Measurements from ENCODE around the gene CC2D1A. TPM values are rescaled to one million over a fixed set of nuclear protein-coding genes. Genes with fewer than 3 reads are reported as not detected.

Gene CC2D1A
- total RNA-seq, 1 donor from 2014 or later = 20.0 TPM

GRCh38 chr19:13926715-13927114 is 20.7 kb downstream of the CC2D1A start:
- DNase-seq (no peak), ATAC-seq (ENCODE audit: poor library complexity) (peak; percentile 31)
- intact Hi-C loops (cut with DNase I) = no loop called here

DNA sequence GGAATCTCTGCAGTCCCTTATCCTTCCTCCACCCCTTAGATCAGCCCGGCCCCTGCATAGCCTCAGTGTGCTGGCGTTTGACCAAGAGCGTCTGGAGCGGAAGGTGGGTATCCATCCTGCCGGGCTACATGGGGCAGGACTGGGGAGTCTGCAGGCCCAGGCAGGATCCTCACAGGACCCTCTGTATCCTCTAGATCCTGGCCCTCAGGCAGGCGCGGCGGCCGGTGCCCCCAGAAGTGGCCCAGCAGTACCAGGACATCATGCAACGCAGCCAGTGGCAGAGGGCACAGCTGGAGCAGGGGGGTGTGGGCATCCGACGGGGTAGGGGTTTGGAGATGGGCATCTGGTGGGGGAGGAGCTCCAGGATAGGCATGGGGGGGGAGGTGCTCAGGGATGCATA is 23.3 kb downstream of the CC2D1A start:
- ATAC-seq (ENCODE audit: poor library complexity) (no peak), DNase-seq (no peak)
- intact Hi-C loops (cut with DNase I) = no loop called here

DNA sequence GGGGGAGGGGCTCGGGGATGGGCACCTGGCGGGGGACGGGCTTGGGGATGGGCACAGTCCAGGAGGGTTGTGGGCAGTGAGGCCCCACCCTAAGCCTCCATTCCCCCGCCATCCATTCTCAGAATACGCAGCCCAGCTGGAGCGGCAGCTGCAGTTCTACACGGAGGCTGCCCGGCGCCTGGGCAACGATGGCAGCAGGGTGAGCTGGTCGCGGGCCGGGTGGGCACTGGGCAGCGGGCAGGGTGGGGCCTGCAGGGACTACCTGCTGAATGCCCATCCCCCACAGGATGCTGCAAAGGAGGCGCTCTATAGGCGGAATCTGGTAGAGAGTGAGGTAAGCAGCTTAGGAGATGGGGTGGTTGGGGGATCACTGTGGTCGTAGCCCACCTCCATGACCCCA is 24.0 kb downstream of the CC2D1A start:
- intact Hi-C loops (cut with DNase I) = no loop called here
- no peak for ATAC-seq (ENCODE audit: poor library complexity)

GRCh38 chr19:13930402-13930801 is 24.4 kb downstream of the CC2D1A start:
- no peak for DNase-seq
- intact Hi-C loops (cut with DNase I) = no loop called here
- ATAC-seq (ENCODE audit: poor library complexity) = no peak

More for the DNA sequence above, 24.0 kb downstream of the CC2D1A start:
- no peak for DNase-seq

GRCh38 chr19:13931391-13932148 is 25.6 kb downstream of the CC2D1A start:
- no peak for ATAC-seq (ENCODE audit: poor library complexity)
- no peak for DNase-seq
- intact Hi-C loops (cut with DNase I) = no loop called here

DNA sequence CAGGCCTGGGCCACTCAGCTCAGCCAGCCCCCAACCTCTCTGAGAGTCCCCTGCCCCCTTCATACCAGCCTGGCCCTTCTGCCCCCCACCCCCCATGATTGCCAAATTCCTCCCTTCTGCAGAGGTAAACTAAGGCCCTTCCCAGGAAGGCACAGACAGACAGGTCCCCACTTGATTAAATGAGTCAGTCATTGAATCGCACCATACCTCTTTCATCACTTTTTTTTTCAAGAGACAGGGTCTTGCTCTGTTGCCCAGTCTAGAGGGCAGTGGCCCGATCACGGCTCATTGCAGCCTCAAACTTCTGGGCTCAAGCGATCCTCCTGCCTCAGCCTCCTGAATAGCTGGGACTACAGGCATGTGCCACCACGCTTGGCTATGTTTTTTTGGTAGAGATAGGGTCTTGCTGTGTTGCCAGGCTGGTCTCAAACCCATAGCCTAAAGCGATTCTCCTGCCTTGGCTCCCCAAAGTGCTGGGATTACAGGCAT is 26.2 kb downstream of the CC2D1A start:
- ATAC-seq (ENCODE audit: poor library complexity) (no peak), DNase-seq (no peak)
- intact Hi-C loops (cut with DNase I) = no loop called here

DNA sequence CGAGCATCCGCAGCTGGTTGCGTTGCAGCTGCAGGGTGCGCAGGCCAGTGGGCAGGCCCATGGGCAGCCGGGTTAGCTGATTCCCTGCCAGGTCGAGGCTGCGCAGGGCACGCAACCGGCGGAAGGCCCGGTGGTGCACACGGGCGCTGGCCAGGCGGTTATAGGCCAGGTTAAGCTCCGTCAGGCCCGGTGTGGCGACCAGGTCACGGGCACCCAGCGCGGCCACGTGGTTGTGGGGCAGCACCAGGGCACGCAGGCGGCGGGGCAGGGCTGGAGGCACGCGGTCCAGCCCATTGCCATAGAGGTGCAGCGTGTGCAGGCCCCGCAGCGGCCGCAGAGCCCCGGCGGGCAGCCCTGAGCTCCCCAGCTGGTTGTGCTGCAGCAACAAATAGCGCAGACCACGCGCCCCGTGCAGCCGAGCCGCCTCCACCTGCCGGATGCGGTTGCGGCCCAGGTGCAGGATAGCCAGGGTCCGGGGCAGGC is 27.0 kb downstream of the CC2D1A start:
- ATAC-seq (ENCODE audit: poor library complexity) (no peak), DNase-seq (no peak)
- intact Hi-C loops (cut with DNase I) = no loop called here

DNA sequence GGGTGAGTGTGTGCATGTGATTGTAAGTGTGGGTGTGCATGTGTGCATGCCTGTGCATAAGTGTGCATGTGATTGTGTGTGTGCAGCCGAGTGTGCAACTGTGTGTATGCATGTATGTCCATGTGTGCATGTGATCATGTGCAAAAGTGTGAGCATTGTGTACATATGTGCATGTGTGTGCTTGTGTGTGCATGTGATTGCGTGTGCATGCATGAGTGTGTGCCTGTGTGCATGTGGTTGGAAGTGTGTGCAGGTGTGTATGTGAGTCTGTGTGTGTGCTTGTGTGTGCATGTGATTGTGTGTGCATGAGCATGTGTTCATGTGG is 28.7 kb downstream of the CC2D1A start:
- ATAC-seq (ENCODE audit: poor library complexity) = no peak
- DNase-seq = no peak
- intact Hi-C loops (cut with DNase I) = no loop called here

GRCh38 chr19:13935765-13936510 is 29.9 kb downstream of the CC2D1A start:
- ATAC-seq (ENCODE audit: poor library complexity) (no peak), DNase-seq (no peak)
- intact Hi-C loops (cut with DNase I) = no loop called here

- intact Hi-C loops (cut with DNase I) = no loop called here
- ATAC-seq (ENCODE audit: poor library complexity) (no peak), DNase-seq (no peak)
Measured at GRCh38 chr19:13937479-13938300, 31.7 kb downstream of the CC2D1A start.

GRCh38 chr19:13938301-13939064 is 32.5 kb downstream of the CC2D1A start, which contains the start of gene PODNL1:
PODNL1 (minus strand) TSS chr19:13938417; CDS start chr19:13938181, 236 bp downstream.
- DNase-seq (no peak), ATAC-seq (ENCODE audit: poor library complexity) (peak; percentile 27)
- intact Hi-C loops (cut with DNase I) = no loop called here

DNA sequence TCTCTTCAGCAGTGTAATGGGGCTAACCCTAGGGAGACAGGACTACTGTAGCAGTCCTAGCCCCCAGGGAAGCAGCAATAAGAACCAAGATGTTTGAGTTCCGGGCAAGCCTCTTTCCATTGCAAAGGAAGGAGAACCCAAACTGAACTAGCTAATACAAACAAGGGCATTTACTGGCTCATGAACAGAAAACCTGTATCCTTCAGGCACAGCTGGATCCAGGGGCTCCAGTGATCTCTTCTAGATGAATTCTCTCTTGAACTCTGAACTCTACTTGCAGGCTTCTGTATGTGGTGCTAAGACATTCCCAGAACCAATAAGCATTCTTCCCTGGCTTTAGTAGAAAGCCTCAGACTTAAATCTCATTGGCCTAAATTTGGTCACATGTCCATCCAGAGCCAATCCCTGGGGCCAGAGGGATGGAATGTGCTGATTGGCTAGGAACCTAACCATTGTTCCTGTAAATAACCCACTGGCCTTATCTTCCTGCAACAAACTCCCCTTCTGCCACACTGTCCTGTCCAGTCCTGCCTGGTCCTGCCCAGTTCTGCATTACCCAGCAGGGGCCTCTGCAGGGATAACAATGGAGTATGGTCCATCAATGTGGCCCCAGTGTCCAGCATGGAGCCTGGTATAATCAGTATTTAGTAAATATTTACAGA is 36.2 kb downstream of the CC2D1A start:
- intact Hi-C loops (cut with DNase I) = no loop called here
- ATAC-seq (ENCODE audit: poor library complexity) (no peak), DNase-seq (no peak)

GRCh38 chr19:13946414-13946813 is 40.4 kb downstream of the CC2D1A start:
- intact Hi-C loops (cut with DNase I) = no loop called here
- ATAC-seq (ENCODE audit: poor library complexity) (no peak), DNase-seq (no peak)

DNA sequence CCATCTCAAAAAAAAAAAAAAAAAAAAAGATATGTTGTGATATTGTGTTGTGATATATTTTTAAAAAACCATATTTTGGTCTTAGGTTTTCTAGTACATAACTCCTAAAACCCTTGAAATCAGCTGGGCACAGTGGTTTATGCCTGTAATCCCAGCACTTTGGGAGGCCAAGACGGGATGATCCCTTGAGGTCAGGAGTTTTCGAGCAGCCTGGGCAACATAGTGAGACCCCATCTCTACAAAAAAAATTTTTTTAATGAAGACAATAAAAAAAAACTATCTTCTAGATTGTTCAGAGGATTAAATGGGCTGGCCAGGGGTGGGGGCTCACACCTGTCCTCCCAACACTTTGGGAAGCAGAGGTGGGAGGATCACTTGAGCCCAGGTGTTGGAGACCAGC is 45.0 kb downstream of the CC2D1A start:
- intact Hi-C loops (cut with DNase I) = no loop called here
- no peak for DNase-seq
- no peak for ATAC-seq (ENCODE audit: poor library complexity)

DNA sequence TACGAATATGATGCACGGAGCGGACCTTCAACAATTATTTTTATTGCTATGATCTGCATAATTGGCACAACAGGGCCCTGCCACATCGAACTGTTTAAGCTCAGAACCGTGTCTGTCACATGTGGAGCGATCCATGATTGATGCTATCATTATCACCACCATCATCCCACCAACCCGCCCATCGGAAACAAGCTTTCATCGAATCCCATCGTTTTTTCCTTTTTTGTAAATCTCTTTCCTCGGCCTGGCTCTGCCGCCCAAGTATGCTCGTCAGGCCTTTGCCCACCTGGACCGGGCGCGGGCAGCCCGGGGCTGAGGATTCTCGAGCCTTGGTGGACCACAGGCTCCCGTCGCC is 45.8 kb downstream of the CC2D1A start:
- ATAC-seq (ENCODE audit: poor library complexity) = no peak
- DNase-seq = no peak
- intact Hi-C loops (cut with DNase I) = no loop called here

GRCh38 chr19:13952154-13952930 is 46.3 kb downstream of the CC2D1A start, which contains the start of gene DCAF15:
DCAF15 (plus strand) TSS chr19:13952509; CDS start chr19:13952513, 4 bp downstream.
- DNase-seq = peak; percentile 99
- ATAC-seq (ENCODE audit: poor library complexity) = peak; percentile 96
- intact Hi-C loops (cut with DNase I) = no loop called here

- peak; percentile 16 for ATAC-seq (ENCODE audit: poor library complexity)
- intact Hi-C loops (cut with DNase I) = no loop called here
- no peak for DNase-seq
Measured at GRCh38 chr19:13952931-13953531, 47.0 kb downstream of the CC2D1A start.
